Osteoblast (primary cell): ENCODE data around the gene LRRC75B. TPM values are rescaled to one million over a fixed set of nuclear protein-coding genes. Genes with fewer than 3 reads are reported as not detected.
A peak's percentile ranks its signal among the peaks of the same experiment; 100 is the strongest.

Experiments used
- DNase-seq: peaks from one replicate; pipeline ENCODE4 v3.0.0; 2011; ENCODE audit warnings: low spot score, mixed read lengths; ENCODE audit not compliant: insufficient read length; ENCODE audit errors: missing footprints
- H2AFZ ChIP-seq: 2 replicates; pipeline ENCODE4 v1.6.0; 2011; ENCODE audit warnings: mild to moderate bottlenecking, low read length
- H3K27ac ChIP-seq: 2 replicates; pipeline ENCODE4 v1.5.1; 2011; ENCODE audit warnings: mild to moderate bottlenecking, low read depth, low read length, moderate library complexity
- H3K27me3 ChIP-seq: 2 replicates; pipeline ENCODE4 v1.6.0; 2012; ENCODE audit warnings: mild to moderate bottlenecking, control low read depth, inconsistent platforms, low read length, moderate library complexity; ENCODE audit not compliant: insufficient read depth
- H3K36me3 ChIP-seq: 2 replicates; pipeline ENCODE4 v1.5.1; 2011; ENCODE audit warnings: mild to moderate bottlenecking, low read length, control low read depth, moderate library complexity; ENCODE audit not compliant: insufficient read depth
- H3K4me1 ChIP-seq: 2 replicates; pipeline ENCODE4 v1.5.1; 2011; ENCODE audit warnings: mild to moderate bottlenecking, low read length, control low read depth, moderate library complexity; ENCODE audit not compliant: insufficient read depth
- H3K4me2 ChIP-seq: 2 replicates; pipeline ENCODE4 v1.6.0; 2011; ENCODE audit warnings: mild to moderate bottlenecking, low read length; ENCODE audit not compliant: insufficient read depth
- H3K4me3 ChIP-seq: fragments of 200-600 bp; sonication (generic); 3 replicates; pipeline ENCODE4 v1.5.1; 2012; ENCODE audit warnings: mild to moderate bottlenecking, low read length, inconsistent platforms; ENCODE audit not compliant: insufficient read depth
- H3K79me2 ChIP-seq: 2 replicates; pipeline ENCODE4 v1.6.0; 2012; ENCODE audit warnings: mild to moderate bottlenecking, low read length, control low read depth, inconsistent platforms; ENCODE audit not compliant: insufficient read depth
- H3K9me3 ChIP-seq: 2 replicates; pipeline ENCODE4 v1.5.1; 2011; ENCODE audit warnings: low read depth, low read length, control low read depth
- H4K20me1 ChIP-seq: 2 replicates; pipeline ENCODE4 v1.6.0; 2012; ENCODE audit warnings: mild to moderate bottlenecking, low read length, control low read depth; ENCODE audit not compliant: insufficient read depth
- total RNA-seq: library from RNA; depleted of rRNA; stranded (reverse); fragments of >200 nt; gene quantifications from 2 replicates; pipeline ENCODE4 v1.2.3, GENCODE V29; 2012
- TF ChIP-seq, protein P1 (sequence below): IDR thresholded peaks from 2 replicates; pipeline ENCODE4 v1.5.1; 2011; ENCODE audit warnings: mild to moderate bottlenecking, low read depth, low read length, moderate library complexity; ENCODE audit errors: extremely low read depth

The LRRC75B gene
- total RNA-seq, 1 donor: 5.1 TPM

DNA sequence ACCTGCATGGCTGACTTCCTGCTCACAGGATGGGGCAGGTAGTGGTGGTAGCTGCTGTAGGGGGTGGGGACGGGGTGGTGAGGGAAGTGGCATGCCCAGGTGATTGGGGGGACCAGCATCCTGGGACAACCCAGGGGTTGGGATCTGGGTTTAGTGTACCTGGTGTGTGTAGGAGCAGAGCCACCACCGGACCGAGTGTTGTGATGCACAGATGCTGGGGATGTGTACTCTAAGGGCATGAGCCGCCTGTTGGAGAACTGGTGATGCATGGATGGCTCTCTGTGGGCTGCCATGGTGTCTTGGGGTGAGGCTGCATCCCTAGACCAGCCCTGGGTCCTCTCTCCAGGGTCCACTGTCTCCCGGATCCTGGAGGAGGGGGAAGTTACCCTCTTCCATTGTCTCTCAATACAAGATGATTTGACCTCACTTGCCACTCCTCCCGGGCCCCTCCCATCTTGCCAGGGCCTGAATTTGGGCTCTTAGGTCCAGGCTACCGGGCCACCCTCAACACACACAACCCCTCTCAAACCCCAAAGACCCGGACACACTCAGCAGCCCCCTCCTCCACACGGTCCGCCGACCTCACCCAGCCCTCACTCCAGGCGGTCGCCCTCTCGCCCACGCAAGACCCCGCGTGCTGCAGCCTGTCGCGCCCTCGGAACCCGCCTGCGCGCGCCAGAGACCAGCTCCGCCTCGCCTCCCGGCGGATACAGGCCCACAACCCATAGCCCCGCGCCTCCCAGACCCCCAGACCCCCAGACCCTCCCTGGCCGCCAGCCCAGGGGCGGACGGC, 619 bp downstream of the LRRC75B start:
- no peaks in the 10 kb centered on the region for H3K36me3 ChIP-seq
- TF ChIP-seq, protein P1, sequence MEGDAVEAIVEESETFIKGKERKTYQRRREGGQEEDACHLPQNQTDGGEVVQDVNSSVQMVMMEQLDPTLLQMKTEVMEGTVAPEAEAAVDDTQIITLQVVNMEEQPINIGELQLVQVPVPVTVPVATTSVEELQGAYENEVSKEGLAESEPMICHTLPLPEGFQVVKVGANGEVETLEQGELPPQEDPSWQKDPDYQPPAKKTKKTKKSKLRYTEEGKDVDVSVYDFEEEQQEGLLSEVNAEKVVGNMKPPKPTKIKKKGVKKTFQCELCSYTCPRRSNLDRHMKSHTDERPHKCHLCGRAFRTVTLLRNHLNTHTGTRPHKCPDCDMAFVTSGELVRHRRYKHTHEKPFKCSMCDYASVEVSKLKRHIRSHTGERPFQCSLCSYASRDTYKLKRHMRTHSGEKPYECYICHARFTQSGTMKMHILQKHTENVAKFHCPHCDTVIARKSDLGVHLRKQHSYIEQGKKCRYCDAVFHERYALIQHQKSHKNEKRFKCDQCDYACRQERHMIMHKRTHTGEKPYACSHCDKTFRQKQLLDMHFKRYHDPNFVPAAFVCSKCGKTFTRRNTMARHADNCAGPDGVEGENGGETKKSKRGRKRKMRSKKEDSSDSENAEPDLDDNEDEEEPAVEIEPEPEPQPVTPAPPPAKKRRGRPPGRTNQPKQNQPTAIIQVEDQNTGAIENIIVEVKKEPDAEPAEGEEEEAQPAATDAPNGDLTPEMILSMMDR: no peak
- H4K20me1 ChIP-seq: no peaks in the 10 kb centered on the region
- no peaks in the 10 kb centered on the region for H3K79me2 ChIP-seq
- H3K4me3 ChIP-seq: peak overlapping the region; percentile 77
- no peak overlapping the region for H3K27ac ChIP-seq
- no peaks in the 10 kb centered on the region for H3K27me3 ChIP-seq
- peaks cover 7% of the 10 kb centered on the region for H3K4me1 ChIP-seq
- H3K9me3 ChIP-seq: no peaks in the 10 kb centered on the region
- H3K4me2 ChIP-seq: peak overlapping the region; percentile 84
- H2AFZ ChIP-seq: peak overlapping the region; percentile 47
- peak; percentile 93 for DNase-seq

DNA sequence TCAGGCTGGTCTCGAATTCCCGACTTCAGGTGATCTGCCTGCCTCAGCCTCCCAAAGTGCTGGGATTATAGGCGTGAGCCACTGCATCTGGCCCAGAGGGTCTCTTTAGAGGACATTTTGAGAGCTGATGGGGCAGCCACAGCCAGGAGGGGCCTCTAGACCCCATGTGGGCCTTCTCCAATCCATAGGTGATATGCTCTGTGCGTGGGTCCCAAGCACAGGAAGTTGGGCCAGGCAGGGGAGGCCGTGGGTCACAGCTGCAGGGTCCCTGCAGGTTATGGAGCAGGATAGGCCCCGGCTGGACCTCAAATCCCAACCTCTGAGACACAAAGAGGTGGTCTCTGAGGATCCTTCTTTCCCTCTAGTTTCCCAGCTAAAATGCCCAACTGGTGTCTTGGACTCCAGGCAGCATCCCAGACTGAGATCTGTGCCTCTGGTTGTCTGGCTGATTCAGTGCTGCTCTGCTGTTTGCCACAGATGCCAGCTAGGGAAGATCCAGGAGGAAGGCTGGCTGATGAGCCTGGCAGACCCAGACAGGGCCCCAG, 1.5 kb downstream of the LRRC75B start:
- H3K4me1 ChIP-seq: peaks cover 7% of the 10 kb centered on the region
- no peaks in the 10 kb centered on the region for H4K20me1 ChIP-seq
- no peaks in the 10 kb centered on the region for H3K79me2 ChIP-seq
- TF ChIP-seq, protein P1: no peak
- no peak overlapping the region for H3K4me3 ChIP-seq
- no peaks in the 10 kb centered on the region for H3K36me3 ChIP-seq
- H3K27ac ChIP-seq: no peak overlapping the region
- no peak overlapping the region for H3K4me2 ChIP-seq
- H3K27me3 ChIP-seq: no peaks in the 10 kb centered on the region
- H3K9me3 ChIP-seq: no peaks in the 10 kb centered on the region
- peak; percentile 73 for DNase-seq
- no peak overlapping the region for H2AFZ ChIP-seq

DNA sequence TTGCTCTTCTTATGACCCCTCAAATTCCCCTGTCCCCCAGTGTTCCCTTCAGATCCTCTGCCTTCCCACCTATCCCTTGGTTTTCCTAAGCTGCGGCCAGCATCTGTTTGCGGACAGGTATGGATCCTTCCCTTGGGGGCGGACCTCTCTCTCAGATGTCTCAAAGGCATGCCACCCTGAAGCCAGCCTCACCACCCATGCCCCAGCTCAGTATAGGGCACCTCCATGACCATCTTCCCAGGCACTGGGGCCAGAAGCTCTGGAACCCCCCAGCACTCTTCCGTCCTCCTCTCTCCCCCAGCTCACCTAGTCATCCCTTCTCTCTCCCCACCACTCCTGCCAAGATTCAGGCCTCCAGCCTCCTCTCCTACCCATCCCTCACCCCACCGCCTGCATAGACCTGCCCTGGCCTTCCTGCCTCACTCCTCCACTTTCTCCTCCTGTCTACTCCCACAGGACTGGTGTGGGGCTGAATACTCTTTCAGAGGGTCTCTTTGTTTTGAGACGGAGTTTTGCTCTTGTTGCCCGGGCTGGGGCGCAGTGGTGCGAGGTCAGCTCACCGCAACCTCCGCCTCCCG, 2.2 kb downstream of the LRRC75B start:
- H3K36me3 ChIP-seq: no peaks in the 10 kb centered on the region
- no peaks in the 10 kb centered on the region for H3K27me3 ChIP-seq
- TF ChIP-seq, protein P1: no peak
- no peak overlapping the region for H3K4me3 ChIP-seq
- no peak overlapping the region for H2AFZ ChIP-seq
- no peaks in the 10 kb centered on the region for H3K79me2 ChIP-seq
- H3K4me1 ChIP-seq: peaks cover 7% of the 10 kb centered on the region
- H3K4me2 ChIP-seq: no peak overlapping the region
- H4K20me1 ChIP-seq: no peaks in the 10 kb centered on the region
- no peak overlapping the region for H3K27ac ChIP-seq
- peak; percentile 51 for DNase-seq
- H3K9me3 ChIP-seq: no peaks in the 10 kb centered on the region

DNA sequence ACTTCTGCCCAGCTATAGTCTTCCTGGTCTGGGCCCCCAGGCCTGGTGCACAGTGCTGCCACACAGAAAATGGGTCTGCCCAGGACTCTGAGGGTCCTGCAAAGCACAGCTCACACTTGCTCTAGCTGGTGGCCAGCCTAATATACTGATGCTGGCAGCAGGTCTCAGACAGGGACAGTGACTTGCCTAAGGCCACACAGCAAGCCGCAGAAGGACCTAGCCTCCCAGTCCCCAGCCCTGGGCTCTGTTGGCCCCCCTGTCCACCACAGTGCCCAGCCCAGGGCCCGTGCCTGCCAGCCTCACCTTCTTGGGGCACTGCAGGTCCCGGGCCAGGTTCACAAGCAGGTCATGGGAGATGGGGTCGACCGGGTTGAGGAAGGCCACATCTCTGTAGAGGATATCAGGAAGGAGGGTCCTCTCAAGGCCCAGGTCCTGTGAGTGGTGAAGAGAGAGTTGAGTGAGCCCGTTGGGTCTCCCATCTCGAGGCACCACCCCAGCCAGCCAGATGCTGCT, 3.3 kb downstream of the LRRC75B start:
- peak; percentile 74 for DNase-seq
- Histone ChIP-seq H3K27ac (no peak overlapping the region), H2AFZ (no peak overlapping the region), H3K27me3 (no peaks in the 10 kb centered on the region), H3K9me3 (no peaks in the 10 kb centered on the region), H3K4me1 (peaks cover 7% of the 10 kb centered on the region), H3K79me2 (no peaks in the 10 kb centered on the region), H3K4me3 (no peak overlapping the region), H3K36me3 (no peaks in the 10 kb centered on the region), H4K20me1 (no peaks in the 10 kb centered on the region), H3K4me2 (no peak overlapping the region)
- TF ChIP-seq, protein P1: no peak
